Sciatic nerve (tissue), 2 donors: Measurements from ENCODE around the gene LMAN2. TPM values are rescaled to one million over a fixed set of nuclear protein-coding genes. Genes with fewer than 3 reads are reported as not detected.
"Not testable (repeated sequence)": the region's sequence is repeated elsewhere in the genome, so short reads cannot be mapped to it uniquely, and the experiment has no call there.

Source experiments
- ATAC-seq: fragments of 200-7000 bp; cut with Tn5 transposase; one replicate; pipeline ENCODE4 v1.9.1; 2020; ENCODE audit warnings: mild to moderate bottlenecking, moderate library complexity
- DNase-seq: peaks from one replicate; pipeline ENCODE4 v3.0.0-alpha.2; 2020; ENCODE audit warnings: low spot score
- intact Hi-C: fragments of 100-400 bp; cut with DNase I; formaldehyde crosslinking; loops from one replicate; pipeline ENCODE4 v1.14.2; 2022
- total RNA-seq: library from RNA; stranded (reverse); fragmentation: NEBNext Ultra II Directional; extraction: Animal tissue kit (Norgen Biotek cat#: 25700); gene quantifications from one replicate; pipeline ENCODE4 v1.2.1, GENCODE V29; 2021
- donor health status: DM: no; HTN: no; CAD: no.
- donor health status: DM: no; HTN: no; CAD: no.

Gene LMAN2
- total RNA-seq, 1 donor from 2014 or later = 70.0 TPM

DNA sequence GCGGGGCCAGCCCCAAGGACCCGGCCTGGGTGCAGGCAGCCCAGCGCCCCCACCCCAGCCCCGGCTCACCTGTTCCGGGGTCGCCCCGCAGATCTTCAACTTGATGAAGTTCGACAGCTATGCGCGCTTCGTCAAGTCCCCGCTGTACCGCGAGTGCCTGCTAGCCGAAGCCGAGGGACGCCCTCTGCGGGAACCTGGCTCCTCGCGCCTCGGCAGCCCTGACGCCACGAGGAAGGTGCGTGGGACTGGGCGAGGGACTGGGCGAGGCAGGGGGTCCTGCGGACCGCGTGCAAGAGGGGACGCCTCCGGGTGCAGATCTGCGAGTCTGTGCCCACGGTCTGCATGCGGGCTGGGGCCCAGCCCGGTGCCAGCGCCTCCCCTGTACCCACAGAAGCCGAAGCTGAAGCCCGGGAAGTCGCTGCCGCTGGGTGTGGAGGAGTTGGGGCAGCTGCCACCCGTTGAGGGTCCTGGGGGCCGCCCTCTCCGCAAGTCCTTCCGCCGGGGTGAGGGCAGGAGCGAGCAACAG, 15.9 kb upstream of the LMAN2 start:
- DNase-seq (no peak), ATAC-seq (peak; percentile 5)
- intact Hi-C loops = no loop called here

DNA sequence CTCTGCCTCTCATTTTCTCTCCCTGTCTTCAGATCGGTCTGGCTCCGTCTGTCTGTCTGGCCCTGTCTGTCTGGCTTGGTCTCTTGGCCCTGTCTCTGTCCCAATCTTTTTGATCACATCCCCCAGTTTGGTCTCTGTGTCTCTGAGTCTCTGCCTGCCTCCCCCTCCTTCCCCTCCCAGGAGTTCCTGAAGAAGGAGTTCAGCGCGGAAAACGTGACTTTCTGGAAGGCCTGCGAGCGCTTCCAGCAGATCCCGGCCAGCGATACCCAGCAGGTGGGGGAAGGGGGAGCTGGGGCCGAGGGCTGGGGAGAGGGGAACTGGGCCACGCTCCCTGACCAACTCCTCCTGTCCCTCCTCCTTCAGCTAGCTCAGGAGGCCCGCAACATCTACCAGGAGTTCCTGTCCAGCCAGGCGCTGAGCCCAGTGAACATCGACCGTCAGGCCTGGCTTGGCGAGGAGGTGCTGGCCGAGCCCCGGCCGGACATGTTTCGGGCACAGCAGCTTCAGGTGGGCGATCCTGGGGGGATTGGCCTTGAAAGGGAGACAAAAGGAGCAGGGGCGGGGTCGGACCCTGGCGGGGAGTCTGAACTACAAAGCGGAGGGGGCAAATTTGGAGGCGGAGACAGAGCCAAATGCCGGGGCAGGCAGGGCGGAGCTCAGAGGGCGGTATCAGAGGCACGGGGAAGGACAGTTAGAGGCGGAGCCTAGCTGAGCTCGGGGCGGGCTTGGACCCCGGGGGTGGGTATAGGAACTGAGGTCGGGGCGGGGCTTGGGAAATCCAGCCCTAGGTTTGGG, 15.3 kb upstream of the LMAN2 start:
- intact Hi-C loops = no loop called here
- peak; percentile 93 for ATAC-seq
- DNase-seq = peak; percentile 92

DNA sequence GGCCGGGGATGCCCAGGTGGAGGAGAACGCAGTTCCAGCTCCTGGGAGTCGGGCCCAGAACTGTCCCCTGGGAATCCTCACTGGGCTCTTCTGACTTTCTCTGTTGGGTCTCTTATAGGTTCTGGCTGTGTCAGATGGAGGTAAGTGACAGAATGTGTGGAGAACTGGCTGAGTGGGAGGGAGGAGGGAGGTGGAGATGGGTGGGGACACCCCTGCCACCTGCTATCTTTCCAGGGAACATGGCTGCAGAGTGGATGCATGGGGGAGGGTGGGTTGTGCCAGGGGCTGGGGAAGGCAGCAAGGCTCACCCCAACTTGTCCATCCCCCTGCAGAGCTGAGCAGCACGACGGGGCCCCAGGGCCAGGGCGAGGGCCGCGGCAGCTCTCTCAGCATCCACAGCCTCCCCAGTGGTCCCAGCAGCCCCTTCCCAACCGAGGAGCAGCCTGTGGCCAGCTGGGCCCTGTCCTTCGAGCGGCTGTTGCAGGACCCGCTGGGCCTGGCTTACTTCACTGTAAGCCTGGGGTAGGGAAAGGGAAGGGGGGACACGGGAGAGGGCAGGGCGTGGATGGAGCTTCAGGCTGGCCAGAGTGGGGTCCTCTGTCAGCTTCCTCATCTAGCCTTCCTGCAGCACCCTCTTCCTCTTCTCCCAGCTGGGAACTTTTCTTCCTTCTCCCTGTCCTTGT, 14.5 kb upstream of the LMAN2 start:
- intact Hi-C loops = no loop called here
- DNase-seq = no peak
- no peak for ATAC-seq

DNA sequence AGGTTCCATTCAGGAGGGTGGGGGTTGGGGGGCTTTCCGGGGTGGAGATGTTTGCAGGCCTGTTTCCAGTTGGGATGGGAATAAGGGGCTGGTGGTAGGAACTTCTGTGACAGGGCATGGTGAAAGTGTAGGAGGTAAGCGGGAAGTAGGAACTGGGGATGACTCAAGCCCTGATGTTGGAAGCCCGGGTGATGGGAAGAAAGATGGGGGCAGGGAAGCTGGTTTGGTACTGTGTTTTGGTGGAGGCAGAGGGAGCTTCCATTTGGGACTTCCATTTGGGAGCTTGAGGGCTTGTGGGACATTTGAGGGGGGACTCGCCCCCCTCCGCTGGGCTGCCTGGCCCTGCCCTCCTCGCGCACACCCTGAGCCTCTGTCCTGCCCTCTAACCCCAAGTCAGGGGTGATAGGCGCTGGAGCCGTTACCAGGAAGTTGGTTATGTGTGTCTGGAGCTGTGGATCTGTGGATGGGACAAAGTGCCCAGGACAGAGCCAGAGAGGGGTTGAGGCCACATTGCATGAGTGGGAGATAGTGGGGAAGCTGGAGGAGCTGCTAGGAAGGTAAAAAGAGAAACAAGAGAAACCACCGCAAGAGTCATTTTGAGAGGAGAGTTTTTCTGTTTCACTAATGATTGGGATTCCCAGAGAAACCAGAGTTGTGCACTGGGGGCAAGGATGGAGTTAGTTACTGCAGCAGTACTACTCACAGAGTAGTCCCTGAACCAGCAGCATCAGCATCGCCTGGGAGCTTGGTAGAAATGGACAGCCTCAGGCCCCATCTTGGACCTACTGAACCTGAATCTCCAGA, 12.9 kb upstream of the LMAN2 start:
- no peak for DNase-seq
- intact Hi-C loops = no loop called here
- no peak for ATAC-seq

DNA sequence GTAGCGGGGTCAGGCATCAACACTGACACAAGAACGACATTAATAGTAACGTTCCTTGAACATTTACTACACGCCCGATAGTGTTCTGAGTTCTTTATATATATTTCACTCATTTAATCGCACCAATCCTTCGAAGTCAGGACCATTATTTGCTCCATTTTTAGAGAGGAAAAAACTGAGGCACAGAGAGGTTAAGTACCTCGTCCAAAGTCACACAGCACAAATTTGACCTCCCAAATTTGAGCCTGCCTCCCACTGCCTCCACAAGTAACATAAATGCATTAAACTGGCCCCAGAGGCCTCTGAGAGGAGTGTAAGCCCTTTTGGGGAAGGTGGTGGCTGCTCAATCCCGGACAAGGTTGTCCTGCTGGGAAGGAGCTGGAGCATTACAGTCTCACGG, 12.1 kb upstream of the LMAN2 start:
- ATAC-seq = no peak
- intact Hi-C loops = no loop called here
- DNase-seq = no peak

DNA sequence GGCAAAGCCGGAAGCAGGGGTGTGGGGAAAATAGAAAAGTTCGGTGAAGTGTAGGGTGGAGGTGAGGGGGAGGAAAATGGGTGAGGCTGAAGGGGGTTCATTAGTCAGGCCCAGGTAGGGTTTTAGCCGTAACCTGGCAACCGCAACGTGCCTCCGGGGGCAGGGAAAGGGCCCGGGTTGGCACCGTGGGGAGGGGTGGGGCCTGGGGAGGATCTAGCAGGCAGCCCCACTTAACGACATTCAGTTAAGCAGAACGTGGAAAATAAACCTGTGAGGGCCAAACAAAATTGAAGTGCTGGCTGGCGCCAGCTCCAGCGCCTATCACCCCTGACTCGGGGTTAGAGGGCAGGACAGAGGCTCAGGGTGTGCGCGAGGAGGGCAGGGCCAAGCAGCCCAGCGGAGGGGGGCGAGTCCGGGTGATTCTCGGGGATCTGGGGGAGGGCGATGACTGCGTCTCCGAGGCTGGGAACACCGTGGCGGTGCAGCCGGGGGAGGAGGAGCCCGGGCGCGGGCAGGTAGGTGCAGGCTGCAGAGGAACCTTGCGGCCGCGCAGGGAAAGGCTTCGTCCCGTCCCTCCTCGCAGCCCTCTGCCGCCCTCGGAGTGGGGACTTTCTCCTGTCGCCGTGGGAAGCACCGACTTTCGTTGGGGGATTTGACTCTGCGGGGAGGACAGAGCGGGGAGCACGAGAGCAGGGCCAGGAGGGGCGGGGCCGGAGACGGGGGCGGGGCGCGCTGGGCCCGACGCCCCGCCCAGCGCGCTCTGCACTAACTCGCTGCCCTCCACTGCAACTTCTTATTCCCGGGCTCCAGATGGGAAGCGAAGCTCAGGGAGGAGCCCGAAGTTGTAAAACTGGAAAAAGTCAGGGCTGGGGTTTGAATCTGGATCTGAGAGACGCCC, 11.4 kb upstream of the LMAN2 start:
- intact Hi-C loops = no loop called here
- DNase-seq (no peak), ATAC-seq (peak; percentile 50)

DNA sequence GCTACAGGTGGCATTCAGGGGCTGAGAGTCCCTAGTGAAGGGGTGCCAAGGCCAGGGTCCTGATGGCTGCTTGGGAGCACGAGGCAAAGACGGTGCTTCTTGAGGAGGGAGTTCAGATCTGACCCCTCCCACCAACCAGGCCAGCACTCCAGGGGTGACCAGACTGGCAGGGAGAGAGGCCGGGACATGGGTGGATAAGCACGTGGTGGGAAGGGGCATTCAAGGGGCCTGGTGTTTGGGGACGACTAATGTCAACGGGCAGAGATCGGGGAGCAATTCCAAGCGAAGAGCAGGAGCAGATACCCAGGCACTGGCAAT, 10.8 kb upstream of the LMAN2 start:
- DNase-seq (no peak), ATAC-seq (no peak)
- intact Hi-C loops = no loop called here

DNA sequence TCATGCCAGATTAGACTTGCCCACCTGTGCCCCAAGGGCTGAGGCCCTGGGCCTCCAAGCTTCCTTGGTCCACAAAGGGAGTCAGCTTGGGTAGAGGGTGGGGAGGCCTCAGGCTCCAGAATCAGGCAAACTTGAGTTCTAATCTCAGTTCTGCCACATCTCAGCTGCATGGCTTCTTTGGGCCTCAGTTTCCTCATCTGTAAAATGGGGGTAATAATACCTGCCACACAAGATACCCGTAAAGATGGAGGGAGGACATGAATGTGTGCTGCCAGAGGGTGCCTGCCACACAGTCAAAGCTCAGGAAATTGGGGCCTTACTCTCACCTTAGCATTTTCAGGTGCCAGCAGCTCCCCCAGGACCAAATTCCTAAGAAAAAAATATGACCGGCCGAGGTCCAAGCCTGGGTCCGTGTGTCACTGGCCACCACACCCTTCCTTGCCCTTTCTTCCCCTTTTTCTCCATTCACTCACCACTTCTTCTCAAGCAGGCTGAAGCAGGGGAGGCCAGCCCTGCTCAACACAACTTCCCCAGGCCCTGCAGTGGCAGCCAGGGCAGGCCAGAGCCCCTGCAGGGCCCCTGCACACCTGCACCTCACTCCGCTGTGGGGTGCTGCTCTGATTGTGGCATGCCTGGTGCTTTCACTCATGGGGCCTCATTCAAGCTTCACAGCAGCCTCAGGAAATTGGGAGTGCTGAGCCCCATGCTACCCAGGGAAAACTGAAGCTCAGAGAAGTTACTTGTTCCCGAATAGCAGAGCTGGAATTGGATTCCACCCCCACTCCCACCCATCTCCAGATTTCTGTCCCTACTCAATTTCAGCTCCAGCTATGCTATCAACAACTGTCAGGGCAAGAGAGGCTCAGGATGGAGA, 10.2 kb upstream of the LMAN2 start:
- intact Hi-C loops = no loop called here
- DNase-seq (no peak), ATAC-seq (no peak)

DNA sequence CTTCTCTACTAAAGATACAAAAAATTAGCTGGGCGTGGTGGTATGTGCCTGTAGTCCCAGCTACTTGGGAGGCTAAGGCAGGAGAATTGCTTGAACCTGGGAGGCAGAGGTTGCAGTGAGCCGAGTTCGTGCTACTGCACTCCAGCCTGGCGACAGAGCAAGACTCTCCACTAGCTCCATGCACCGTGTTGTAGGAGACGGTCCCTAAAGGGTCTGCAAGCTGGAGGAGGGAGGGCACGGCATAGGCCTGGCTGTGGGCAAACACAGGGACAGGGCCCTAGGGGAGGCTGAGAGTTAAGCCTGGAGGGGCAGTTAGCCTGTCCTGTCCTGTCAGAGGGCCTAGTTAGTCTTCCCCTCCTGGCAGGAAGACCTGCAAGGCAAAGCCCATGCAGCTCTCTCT, 9.3 kb upstream of the LMAN2 start:
- DNase-seq, intact Hi-C loops, ATAC-seq: not testable (repeated sequence)

DNA sequence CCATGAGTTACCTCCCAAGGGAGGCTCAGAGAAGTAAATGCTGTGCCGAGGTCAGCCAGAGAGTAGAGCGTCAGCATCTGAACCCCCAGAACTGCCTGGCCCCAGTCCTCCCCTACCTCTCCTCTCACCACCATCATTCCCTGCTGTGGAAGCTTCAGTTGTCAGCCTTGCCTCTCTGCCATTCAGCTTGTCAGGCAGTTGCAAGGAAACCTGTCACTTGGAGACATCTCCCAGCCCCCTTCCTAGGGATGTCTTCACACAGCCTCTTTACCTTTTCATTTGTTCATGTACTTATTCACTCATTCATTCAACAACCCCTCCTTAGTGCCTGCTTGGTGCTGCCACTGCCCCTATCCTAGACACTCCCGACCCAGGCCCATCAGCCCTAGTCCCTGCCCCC, 8.4 kb upstream of the LMAN2 start:
- intact Hi-C loops = no loop called here
- no peak for ATAC-seq

DNA sequence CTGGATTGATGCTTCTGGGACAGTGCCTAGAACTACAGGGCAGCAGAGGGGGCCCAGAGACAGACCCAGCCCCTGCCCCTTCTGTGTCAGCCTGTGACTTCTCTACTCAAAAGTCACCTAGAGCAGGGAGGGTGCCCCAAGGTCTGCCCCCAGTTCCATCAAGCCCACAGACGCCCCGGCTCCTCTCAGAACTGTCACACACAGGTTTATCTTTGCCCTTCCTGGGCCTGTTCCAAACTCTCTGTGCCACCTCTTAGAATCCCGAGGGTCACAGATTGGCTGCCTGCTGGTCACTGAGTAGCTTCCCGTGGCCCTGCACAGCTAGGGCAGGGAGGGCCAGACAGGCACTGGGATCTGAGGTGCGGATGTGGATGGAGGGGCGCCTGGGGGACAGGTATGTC, 8.0 kb upstream of the LMAN2 start:
- ATAC-seq (no peak), DNase-seq (no peak)
- intact Hi-C loops = no loop called here

More for the DNA sequence above, 8.4 kb upstream of the LMAN2 start:
- DNase-seq = no peak

DNA sequence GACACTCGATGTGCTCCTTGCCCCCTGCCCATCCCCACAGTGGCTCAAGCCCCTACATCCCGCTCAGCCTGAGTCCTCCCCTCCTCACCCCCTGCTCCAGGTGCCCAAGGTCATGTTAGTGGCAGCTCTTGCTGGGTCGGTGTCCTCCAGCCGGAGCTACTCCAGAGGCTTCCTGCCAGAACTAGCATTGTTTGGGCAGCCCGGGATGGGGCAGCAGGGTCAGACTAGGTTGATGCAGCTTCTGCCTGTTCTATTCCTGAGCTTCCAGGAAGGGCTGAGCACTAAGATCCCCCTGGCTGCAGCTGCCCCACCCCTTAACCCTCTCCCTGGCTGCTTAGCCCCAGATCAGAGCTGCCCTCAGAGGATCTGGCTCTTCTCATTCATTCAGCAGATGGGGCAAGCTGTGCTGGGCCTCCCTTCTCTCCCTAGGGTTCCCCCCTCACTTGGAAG, 6.9 kb upstream of the LMAN2 start:
- no peak for ATAC-seq
- DNase-seq = no peak
- intact Hi-C loops = no loop called here

DNA sequence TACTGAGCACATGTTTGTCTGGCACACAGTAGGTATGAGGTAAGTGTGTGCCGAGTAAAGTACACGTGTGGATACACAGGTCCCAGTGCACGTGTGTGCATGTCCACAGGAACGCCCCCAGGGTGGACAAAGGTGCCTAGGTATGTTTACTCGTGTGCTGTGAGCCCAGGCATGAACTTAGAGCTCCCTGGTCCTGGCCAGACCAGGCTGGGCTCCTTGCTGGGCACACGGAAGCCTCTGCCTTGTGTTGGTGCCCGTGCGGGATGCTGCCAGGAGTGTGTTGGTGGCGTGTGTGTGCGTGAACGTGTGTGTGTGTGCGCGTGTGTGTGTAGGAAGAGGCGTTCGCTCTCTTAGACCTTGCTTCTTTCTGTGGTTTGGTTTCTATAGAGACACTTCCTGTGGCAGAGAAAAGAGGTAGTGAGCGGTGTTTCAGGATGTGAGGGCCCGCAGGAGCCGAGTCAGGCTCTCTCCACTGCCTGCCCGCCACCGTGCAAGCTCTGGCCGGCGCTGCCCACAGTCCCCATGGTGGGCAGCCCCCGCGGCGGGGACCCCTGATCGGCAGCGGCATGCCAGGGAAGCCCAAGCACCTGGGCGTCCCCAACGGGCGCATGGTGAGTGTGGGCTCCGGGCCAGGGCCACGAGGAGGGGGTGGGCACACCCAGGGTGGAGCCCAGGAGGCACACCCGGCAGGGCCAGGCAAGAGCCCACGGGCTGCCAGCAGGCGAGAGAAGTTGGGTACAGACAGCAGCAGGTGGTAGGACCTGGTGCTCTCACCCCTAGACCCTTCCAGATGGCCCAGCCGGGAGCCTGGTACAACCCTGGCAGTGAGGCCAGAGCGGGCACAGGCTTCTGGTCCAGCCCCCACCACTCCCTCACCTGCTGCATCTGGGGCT, 6.2 kb upstream of the LMAN2 start, which contains the start of gene RGS14:
TSS of gene RGS14 (plus strand) at position 466 of the 893 bp plus-strand sequence. CDS start at position 567, 101 bp downstream.
- DNase-seq = no peak
- ATAC-seq = peak; percentile 64
- intact Hi-C loops = no loop called here

DNA sequence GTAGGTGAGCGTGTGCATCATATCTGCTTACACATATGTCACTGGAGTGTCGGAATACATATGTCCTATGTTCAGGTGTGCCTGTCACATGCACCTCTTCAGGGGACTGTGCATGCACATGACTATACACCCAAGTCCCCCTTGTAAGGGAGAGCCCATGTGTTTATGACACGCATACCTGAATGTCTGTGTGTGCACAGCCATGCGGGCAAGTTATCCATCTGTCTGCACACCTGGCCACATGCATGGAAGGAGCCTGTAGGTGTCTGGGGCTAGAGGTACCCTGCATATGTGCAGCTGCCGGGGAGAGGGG, 5.6 kb upstream of the LMAN2 start:
- ATAC-seq (no peak), DNase-seq (no peak)
- intact Hi-C loops = no loop called here

DNA sequence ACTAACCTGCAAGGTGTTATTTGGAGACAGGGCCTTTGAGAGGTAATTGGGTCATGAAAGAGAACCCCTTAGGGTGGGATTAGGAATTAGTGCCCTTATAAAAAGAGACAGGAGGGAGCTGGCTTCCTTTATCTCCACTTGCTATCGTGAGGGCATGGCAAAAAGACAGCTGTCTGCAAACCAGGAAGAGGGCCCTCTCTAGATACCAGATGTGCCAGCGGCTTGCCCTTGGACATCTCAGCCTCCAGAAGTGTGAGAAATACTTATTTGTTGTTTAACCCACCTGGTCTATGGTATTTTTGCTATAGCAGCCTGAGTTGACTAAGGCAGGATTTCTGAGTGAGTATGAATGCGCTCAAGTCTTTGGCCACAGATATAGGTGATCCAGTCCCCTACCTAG, 5.3 kb upstream of the LMAN2 start:
- intact Hi-C loops = no loop called here
- no peak for DNase-seq
- ATAC-seq = no peak

DNA sequence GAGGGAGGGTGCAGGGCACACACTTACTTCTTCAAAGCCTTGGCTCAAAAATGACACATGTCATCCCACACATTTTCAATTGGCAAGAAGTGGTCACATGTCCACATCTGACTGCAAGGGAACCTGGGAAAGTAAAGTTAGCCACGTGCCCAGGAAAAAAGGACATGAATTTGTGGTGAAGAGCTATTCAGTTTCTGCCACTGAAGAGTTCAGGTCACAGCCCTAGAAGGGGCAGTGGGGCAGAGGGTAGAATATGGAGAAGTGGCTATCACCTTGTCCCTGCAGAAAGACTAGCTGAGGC, 4.3 kb upstream of the LMAN2 start:
- intact Hi-C loops = no loop called here
- ATAC-seq (no peak), DNase-seq (no peak)

DNA sequence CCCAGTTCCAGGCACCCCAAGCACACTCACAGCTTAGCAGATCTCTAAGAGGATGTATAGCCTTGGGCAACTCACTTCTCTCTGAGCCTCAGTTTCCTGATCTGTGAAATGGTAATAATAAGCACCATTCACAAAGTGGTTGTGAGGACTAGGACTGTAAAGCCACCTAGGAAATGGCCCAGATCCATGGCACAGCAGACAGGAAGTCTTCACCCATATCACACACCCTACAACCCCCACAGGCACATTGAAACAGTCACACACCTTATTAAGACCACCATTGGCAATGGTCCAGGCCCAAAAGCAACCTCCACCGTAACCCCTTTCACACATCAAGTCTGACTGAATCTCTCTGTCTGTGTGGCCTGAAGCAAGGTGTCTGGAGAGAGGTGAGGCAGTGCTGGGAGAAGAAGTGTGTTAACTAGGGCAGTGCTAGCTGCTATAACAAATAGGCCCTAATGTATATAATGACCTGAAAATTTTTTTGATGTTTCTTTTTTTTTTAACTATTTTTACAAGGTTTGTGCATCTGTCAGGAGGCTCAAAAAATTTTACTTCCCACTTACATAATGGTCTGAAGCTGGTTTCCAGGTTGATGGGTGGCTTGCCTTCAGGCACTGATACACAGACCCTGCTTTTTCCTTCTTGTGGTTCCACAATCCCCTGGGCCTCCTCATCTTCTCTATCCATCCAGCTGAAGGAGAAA, 3.8 kb upstream of the LMAN2 start:
- DNase-seq (no peak), ATAC-seq (no peak)
- intact Hi-C loops = no loop called here
